GM12864 (cell line): ENCODE measurements around the gene ZNF93.
"Not testable (repeated sequence)": the region's sequence is repeated elsewhere in the genome, so short reads cannot be mapped to it uniquely, and the experiment has no call there.

ENCODE experiments used
- DNase-seq: peaks from one replicate; pipeline ENCODE4 v3.0.0-alpha.2; 2011; ENCODE audit warnings: low read depth
- H3K4me3 ChIP-seq: 2 replicates; pipeline ENCODE4 v1.5.1; 2011; ENCODE audit warnings: mild to moderate bottlenecking, low read depth, low read length, control low read depth
- TF ChIP-seq, protein P1 (sequence below): IDR thresholded peaks from 2 replicates; pipeline ENCODE4 v1.5.1; 2011; ENCODE audit warnings: low read depth, mild to moderate bottlenecking, moderate library complexity, low read length, control low read depth, inconsistent platforms; ENCODE audit errors: missing control alignments

ZNF93 gene

DNA sequence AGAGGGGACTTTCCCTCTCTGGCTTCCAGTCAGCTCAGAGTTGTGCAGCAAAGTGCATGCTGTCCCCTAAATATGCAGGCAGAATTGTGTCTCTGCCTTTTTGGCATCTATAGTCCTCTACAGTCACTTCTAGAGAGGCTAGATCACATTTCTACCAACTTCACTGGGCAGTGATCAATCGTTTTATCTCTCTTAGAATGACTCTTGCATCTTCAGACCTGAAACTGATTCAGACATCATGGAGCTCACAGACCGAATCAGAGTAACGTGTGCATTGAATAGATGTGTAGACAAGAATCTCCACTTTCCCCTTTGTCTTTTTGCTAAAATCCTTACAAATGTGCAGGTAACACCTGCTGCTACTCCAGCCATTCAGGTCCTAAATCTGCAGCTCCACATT is 28.8 kb upstream of the ZNF93 start:
- TF ChIP-seq, protein P1, sequence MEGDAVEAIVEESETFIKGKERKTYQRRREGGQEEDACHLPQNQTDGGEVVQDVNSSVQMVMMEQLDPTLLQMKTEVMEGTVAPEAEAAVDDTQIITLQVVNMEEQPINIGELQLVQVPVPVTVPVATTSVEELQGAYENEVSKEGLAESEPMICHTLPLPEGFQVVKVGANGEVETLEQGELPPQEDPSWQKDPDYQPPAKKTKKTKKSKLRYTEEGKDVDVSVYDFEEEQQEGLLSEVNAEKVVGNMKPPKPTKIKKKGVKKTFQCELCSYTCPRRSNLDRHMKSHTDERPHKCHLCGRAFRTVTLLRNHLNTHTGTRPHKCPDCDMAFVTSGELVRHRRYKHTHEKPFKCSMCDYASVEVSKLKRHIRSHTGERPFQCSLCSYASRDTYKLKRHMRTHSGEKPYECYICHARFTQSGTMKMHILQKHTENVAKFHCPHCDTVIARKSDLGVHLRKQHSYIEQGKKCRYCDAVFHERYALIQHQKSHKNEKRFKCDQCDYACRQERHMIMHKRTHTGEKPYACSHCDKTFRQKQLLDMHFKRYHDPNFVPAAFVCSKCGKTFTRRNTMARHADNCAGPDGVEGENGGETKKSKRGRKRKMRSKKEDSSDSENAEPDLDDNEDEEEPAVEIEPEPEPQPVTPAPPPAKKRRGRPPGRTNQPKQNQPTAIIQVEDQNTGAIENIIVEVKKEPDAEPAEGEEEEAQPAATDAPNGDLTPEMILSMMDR: no peak
- no peak overlapping the region for H3K4me3 ChIP-seq
- DNase-seq: no peak

DNA sequence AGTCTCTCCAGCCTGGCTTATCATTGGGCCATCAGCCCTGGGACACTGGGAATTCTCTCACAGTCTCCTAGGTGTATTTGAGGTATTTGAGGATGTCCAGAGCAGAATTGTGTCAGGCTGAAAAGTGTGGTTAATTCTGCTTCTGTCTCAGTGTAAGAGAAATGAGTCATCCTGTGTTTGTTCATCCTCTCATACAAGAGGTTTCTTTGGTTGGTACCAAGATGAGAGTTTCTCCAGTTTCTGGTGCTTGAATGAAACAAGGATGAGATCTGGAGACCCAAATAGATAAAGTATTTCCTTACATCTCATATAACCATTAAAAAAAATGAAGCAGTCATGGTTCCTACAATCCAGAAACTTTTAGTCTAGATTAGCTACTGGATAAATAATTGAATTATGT is 27.4 kb upstream of the ZNF93 start:
- TF ChIP-seq, protein P1: no peak
- H3K4me3 ChIP-seq: no peak overlapping the region
- no peak for DNase-seq

DNA sequence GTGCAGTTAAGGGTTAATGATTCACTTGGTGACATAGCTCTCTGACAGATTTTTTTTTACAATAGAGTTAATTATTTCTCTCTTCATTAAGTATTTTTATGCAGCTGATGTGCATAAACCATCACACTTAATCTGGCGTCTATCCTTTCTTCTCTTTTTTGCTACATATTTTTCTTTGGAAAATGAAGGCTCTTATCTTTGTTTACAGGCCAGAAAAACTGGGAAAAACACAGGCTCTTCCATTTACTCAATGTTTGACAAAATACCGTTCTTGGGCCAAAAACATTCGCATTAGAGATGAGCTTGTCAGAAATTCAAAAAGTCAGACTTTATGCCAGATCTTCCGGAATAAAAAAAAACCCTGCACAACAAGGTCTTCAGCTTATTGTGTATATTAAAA is 23.0 kb upstream of the ZNF93 start:
- TF ChIP-seq, protein P1: no peak
- no peak for DNase-seq
- H3K4me3 ChIP-seq: no peak overlapping the region

DNA sequence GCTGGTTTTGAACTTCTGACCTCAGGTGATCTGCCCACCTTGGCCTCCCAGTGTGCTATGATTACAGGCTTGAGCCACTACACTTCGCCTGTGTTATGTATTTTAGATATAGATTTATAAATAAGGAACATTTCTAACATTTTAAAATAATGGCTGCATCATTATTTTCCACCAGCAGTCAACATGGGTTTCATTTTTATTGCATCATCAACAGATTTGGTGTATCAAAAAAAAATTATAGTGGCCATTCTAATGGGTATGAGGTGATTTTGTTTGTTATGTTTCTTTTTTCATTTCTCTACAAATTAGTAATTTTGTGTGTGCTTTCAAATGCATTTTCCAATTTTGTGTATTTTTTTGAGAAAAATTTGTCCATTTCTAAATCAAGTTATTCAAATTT is 16.2 kb upstream of the ZNF93 start:
- TF ChIP-seq, protein P1: no peak
- DNase-seq: no peak
- H3K4me3 ChIP-seq: no peak overlapping the region

DNA sequence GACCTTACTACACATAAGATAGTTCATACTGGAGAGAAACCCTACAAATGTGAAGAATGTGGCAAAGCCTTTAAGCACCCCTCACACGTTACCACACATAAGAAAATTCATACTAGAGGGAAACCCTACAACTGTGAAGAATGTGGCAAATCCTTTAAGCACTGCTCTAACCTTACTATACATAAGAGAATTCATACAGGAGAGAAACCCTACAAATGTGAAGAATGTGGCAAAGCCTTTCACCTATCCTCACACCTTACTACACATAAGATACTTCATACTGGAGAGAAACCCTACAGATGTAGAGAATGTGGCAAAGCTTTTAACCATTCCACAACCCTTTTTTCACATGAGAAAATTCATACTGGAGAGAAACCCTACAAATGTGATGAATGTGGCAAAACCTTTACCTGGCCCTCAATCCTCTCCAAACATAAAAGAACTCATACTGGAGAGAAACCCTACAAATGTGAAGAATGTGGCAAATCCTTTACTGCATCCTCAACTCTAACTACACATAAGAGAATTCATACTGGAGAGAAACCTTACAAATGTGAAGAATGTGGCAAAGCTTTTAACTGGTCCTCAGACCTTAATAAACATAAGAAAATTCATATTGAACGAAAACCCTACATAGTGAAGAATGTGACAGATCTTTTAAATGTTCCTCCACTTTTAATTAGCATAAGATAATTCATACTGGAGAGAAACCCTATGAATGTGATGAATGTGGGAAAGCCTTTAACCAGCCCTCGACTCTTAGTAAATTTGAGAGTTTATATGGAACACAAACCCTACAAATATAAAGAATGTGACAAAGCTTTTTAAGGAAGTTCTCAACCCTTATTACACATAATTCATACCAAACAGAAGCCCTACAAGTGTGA is 8.4 kb upstream of the ZNF93 start:
- not testable (repeated sequence) for H3K4me3 ChIP-seq, DNase-seq

DNA sequence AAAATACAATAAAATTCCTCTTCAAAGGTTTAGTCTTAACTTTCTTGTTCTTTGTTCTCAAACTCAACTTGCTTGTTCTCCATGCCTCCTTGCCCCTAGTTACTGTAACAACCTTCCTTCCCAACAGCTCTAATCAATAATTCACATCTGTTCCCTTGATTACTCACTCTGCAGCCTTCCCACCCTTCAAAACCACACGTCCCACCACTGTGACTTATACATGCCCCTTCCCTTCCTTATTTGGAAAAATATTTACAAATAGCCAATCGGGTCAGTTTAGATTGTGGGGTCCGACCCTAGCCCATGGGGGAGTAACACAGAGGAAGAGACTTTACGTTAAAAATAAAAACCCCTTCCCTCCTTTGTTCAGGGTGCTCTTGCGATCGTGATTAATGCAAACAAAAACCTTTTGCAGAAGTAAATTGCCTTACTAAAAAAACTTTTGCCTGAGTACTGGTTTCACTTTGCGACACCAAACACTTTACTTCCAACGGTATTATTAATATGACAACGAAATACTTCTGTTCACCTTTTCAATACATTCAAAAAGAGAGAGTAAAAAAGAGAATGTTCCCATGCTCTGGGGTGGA is 512 bp upstream of the ZNF93 start:
- peak overlapping the region; percentile 86 for H3K4me3 ChIP-seq
- TF ChIP-seq, protein P1: no peak
- no peak for DNase-seq

DNA sequence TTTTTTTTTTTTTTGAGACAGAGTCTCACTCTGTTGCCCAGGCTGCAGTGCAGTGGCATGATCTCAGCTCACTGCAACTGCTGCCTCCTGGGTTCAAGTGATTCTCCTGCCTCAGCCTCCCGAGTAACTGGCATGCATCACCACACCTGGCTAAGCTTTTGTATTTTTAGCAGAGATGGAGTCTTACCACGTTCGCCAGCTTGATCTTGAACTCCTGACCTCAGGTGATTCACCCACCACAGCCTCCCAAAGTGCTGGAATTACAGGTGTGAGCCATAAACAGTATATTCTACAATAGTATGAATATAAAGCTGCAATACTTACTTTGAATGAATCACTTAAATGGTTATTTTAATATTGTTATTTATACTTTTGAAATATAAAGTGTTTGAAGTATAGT is 6.8 kb downstream of the ZNF93 start:
- not testable (repeated sequence) for DNase-seq, H3K4me3 ChIP-seq

DNA sequence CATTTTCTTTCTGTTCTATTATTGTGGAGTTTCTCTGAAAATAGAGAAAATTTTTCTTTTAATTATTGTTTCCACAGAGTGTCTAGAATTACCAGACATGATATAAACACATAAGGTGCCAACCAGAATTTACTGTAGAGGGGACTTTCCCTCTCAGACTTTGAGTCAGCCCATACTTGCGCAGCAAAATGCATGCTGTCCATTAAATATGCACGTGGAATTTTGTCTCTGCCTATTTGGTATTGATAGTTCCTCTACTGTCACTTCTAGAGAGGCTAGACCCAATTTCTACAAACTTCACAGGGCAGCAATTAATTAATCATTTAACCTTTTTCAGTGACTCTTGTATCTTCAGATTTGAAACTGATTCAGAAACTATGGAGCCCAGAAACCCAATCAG is 8.9 kb downstream of the ZNF93 start:
- no peak overlapping the region for H3K4me3 ChIP-seq
- no peak for DNase-seq
- TF ChIP-seq, protein P1: no peak
